ENCODE data around the gene CROCC.

CROCC gene

GRCh38 chr1:16954579-16954978 lies 32.8 kb downstream of the CROCC start:
- Histone ChIP-seq H3K4me1 (no peaks in the 10 kb centered on the region), H3K9me3 (no peaks in the 10 kb centered on the region), H3K27me3 (no peaks in the 10 kb centered on the region), H3K36me3 (no peaks in the 10 kb centered on the region), H3K4me3 (ENCODE audit: low read depth, low read length) (no peak overlapping the region)
- no peak for TF ChIP-seq CTCF (IDR thresholded peaks at IDR 0.05; ENCODE audit: low read depth, low read length)
- DNase-seq = no peak

- no peak for TF ChIP-seq CTCF (IDR thresholded peaks at IDR 0.05; ENCODE audit: low read depth, low read length)
- Histone ChIP-seq H3K9me3 (no peaks in the 10 kb centered on the region), H3K36me3 (no peaks in the 10 kb centered on the region), H3K4me3 (ENCODE audit: low read depth, low read length) (no peak overlapping the region), H3K27me3 (no peaks in the 10 kb centered on the region), H3K4me1 (no peaks in the 10 kb centered on the region)
- DNase-seq = no peak
These were observed 33.5 kb downstream of the CROCC start for GRCh38 chr1:16955186-16955585.

GRCh38 chr1:16956775-16957174 lies 35.0 kb downstream of the CROCC start:
- Histone ChIP-seq H3K27me3 (no peaks in the 10 kb centered on the region), H3K4me3 (ENCODE audit: low read depth, low read length) (no peak overlapping the region), H3K4me1 (no peaks in the 10 kb centered on the region), H3K9me3 (no peaks in the 10 kb centered on the region), H3K36me3 (no peaks in the 10 kb centered on the region)
- no peak for DNase-seq
- TF ChIP-seq CTCF (IDR thresholded peaks at IDR 0.05; ENCODE audit: low read depth, low read length) = no peak

- Histone ChIP-seq H3K36me3 (no peaks in the 10 kb centered on the region), H3K4me1 (no peaks in the 10 kb centered on the region), H3K4me3 (ENCODE audit: low read depth, low read length) (no peak overlapping the region), H3K27me3 (no peaks in the 10 kb centered on the region), H3K9me3 (no peaks in the 10 kb centered on the region)
- DNase-seq = no peak
- no peak for TF ChIP-seq CTCF (IDR thresholded peaks at IDR 0.05; ENCODE audit: low read depth, low read length)
These were observed 36.0 kb downstream of the CROCC start for GRCh38 chr1:16957731-16958130.

- Histone ChIP-seq H3K36me3 (no peaks in the 10 kb centered on the region), H3K4me1 (no peaks in the 10 kb centered on the region), H3K27me3 (no peaks in the 10 kb centered on the region), H3K9me3 (no peaks in the 10 kb centered on the region), H3K4me3 (ENCODE audit: low read depth, low read length) (no peak overlapping the region)
- DNase-seq = no peak
- TF ChIP-seq CTCF (IDR thresholded peaks at IDR 0.05; ENCODE audit: low read depth, low read length) = no peak
These were observed 36.7 kb downstream of the CROCC start for GRCh38 chr1:16958475-16958874.

GRCh38 chr1:16960560-16961296 lies 39.0 kb downstream of the CROCC start:
- H3K9me3 ChIP-seq = no peaks in the 10 kb centered on the region
- peak; percentile 60 for TF ChIP-seq CTCF (IDR thresholded peaks at IDR 0.05; ENCODE audit: low read depth, low read length)
- no peaks in the 10 kb centered on the region for H3K36me3 ChIP-seq
- H3K27me3 ChIP-seq = no peaks in the 10 kb centered on the region
- H3K4me1 ChIP-seq = no peaks in the 10 kb centered on the region
- DNase-seq = peak; percentile 84
- peak overlapping the region; percentile 28; the same call in 1 of the 2 replicates for H3K4me3 ChIP-seq (ENCODE audit: low read depth, low read length)
